Lower lobe of right lung (tissue), 2 donors: ENCODE measurements around the gene PLPPR2. TPM values are rescaled to one million over a fixed set of nuclear protein-coding genes. Genes with fewer than 3 reads are reported as not detected.
A peak's percentile ranks its signal among the peaks of the same experiment; 100 is the strongest.
"Not testable (repeated sequence)": the region's sequence is repeated elsewhere in the genome, so short reads cannot be mapped to it uniquely, and the experiment has no call there.

Experiments
- ATAC-seq, 2 donors: fragments of 200-7000 bp; cut with Tn5 transposase; one replicate each; pipeline ENCODE4 v1.9.1; 2020 to 2022; ENCODE audit warnings: mild to moderate bottlenecking in 2 of 2, moderate library complexity in 2 of 2
- DNase-seq: peaks from one replicate; pipeline ENCODE4 v3.0.0-alpha.2; 2020
- H3K27ac ChIP-seq: fragments of 200-600 bp; one replicate; pipeline ENCODE4 v1.8.0; 2022
- H3K27me3 ChIP-seq: fragments of 200-600 bp; one replicate; pipeline ENCODE4 v1.8.0; 2022; ENCODE audit warnings: low read depth
- H3K36me3 ChIP-seq: fragments of 200-600 bp; one replicate; pipeline ENCODE4 v1.8.0; 2022; ENCODE audit warnings: mild to moderate bottlenecking
- H3K4me1 ChIP-seq: fragments of 200-600 bp; one replicate; pipeline ENCODE4 v1.8.0; 2022
- H3K4me3 ChIP-seq: fragments of 200-600 bp; one replicate; pipeline ENCODE4 v1.8.0; 2022; ENCODE audit warnings: mild to moderate bottlenecking
- H3K9me3 ChIP-seq: fragments of 200-600 bp; one replicate; pipeline ENCODE4 v1.8.0; 2022
- intact Hi-C: fragments of 100-400 bp; cut with DNase I; formaldehyde crosslinking; loops from one replicate; pipeline ENCODE4 v1.11.0; 2022
- total RNA-seq: library from RNA; stranded (reverse); fragmentation: NEBNext Ultra II Directional; extraction: Animal tissue kit (Norgen Biotek cat#: 25700); gene quantifications from one replicate; pipeline ENCODE4 v1.2.1, GENCODE V29; 2021
- TF ChIP-seq, protein P1 (sequence below): fragments of 200-600 bp; IDR thresholded peaks from one replicate; pipeline ENCODE4 v1.8.0; 2022; ENCODE audit warnings: antibody characterized with exemption, mild to moderate bottlenecking
- donor health status: DM: no; HTN: yes; CAD: no; lungs with severe emphysema.

Gene PLPPR2
- total RNA-seq, 1 donor from 2014 or later, result 21.3 TPM

DNA sequence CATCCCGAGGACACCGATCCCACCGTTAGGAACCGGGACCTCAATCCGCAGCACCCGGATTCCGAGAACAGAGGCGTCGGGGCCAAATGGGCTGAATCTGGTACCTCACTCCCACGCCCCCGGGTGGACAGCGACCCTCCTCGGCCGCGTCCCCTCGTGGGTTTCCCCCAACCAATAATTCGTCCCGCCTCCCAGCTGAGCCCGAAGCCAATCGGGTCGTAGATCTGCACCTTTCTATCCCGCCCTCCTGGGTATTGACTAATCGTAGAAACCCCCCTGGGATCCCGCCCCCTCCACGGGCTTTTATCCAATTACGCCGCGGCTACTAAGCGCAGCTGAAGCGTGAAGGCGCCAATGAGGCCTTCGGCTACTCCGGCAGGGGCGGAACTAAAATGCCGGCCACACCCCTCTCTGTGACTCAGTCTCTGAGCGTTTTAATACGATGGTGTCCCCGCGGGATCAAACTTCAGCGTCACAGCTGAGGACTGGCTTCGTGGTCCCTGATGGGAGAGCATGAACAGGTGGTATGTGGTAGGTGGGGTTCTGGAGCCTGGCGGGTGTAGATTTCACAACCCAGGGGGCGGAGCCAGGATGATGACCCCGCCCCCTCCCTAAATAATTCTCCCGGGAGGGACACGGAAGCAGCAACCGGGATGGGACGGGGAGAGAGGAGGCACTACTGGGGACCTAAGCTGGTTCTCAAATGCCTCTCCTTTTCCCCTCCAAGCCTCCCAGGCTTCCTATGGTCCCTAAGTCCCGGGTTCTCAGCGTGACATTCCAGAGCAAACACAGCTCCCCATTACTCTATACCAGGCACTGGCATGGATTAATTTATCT lies 8.9 kb upstream of the PLPPR2 start, which contains the start of the genes CCDC159 and TMEM205:
Gene CCDC159, plus strand, starts transcription at position 416 of the 837 bp plus-strand sequence. Its CDS starts 88 bp downstream, at position 504.
Gene TMEM205, minus strand, starts transcription at position 165 of the 837 bp plus-strand sequence. CDS start 649 bp downstream, outside the sequence.
- ATAC-seq, result peak; percentile 97
- peaks cover 14% of the 10 kb centered on the region for H3K36me3 ChIP-seq
- DNase-seq, result peak; percentile 98
- peak within 1 kb of the TSS; percentile 82 for H3K27ac ChIP-seq
- TF ChIP-seq, protein P1, sequence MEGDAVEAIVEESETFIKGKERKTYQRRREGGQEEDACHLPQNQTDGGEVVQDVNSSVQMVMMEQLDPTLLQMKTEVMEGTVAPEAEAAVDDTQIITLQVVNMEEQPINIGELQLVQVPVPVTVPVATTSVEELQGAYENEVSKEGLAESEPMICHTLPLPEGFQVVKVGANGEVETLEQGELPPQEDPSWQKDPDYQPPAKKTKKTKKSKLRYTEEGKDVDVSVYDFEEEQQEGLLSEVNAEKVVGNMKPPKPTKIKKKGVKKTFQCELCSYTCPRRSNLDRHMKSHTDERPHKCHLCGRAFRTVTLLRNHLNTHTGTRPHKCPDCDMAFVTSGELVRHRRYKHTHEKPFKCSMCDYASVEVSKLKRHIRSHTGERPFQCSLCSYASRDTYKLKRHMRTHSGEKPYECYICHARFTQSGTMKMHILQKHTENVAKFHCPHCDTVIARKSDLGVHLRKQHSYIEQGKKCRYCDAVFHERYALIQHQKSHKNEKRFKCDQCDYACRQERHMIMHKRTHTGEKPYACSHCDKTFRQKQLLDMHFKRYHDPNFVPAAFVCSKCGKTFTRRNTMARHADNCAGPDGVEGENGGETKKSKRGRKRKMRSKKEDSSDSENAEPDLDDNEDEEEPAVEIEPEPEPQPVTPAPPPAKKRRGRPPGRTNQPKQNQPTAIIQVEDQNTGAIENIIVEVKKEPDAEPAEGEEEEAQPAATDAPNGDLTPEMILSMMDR, result no peak
- peaks cover 31% of the 10 kb centered on the region for H3K4me1 ChIP-seq
- peak within 1 kb of the TSS; percentile 70 for H3K4me3 ChIP-seq
- no peaks in the 10 kb centered on the region for H3K27me3 ChIP-seq
- H3K9me3 ChIP-seq, result peaks cover 3% of the 10 kb centered on the region
- intact Hi-C loops, result no loop called here

DNA sequence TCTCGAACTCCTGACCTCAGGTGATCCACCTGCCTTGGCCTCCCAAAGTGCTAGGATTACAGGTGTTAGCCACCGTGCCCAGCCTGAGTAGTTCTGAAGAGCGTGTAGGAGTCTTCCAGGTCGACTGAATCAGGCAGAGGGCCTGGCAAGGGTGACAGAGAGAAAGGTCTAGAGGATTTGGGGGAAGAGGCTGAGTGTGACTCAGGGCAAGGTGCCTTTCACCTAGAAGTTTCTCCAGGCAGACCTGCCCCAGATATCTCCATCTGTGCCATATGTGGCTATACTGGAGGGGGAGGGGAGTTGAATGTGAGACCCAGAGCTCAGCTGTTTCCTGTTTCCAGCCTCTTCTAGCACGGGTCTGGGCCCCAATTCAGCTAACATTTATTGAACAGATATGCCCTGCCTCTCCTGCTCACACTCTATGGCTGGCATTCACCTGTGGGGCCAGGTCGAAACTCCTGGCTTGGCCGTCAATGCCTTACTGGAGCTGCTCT lies 7.6 kb upstream of the PLPPR2 start:
- intact Hi-C loops, result no loop called here
- DNase-seq, result no peak
- TF ChIP-seq, protein P1, result no peak
- Histone ChIP-seq H3K36me3 (peaks cover 4% of the 10 kb centered on the region), H3K4me3 (no peak overlapping the region), H3K27ac (no peak overlapping the region), H3K9me3 (peaks cover 3% of the 10 kb centered on the region), H3K27me3 (no peaks in the 10 kb centered on the region), H3K4me1 (peaks cover 31% of the 10 kb centered on the region)
- ATAC-seq, result no peak

DNA sequence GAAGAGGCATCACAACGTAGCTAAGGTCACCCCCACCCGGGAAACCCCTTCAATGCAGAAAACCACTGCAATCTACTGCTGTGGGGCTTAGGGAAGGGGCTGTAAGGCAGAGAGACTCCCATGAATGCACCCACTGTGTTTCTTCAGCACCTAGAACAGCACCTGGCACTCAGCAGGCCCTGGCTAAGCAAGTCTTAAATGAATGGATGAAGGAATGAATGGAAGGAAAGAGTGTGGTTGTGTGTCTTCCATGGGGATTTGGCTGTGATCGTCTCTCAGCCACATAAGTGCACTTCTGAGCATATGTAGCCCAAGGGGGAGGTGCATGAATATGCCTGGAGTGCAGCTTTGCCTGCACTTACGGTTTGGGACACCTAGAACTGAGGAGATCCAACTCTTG lies 6.1 kb upstream of the PLPPR2 start:
- H3K4me3 ChIP-seq, result no peak overlapping the region
- H3K27ac ChIP-seq, result no peak overlapping the region
- H3K9me3 ChIP-seq, result peaks cover 3% of the 10 kb centered on the region
- no peaks in the 10 kb centered on the region for H3K36me3 ChIP-seq
- intact Hi-C loops, result no loop called here
- ATAC-seq (no peak), DNase-seq (no peak)
- TF ChIP-seq, protein P1, result no peak
- H3K27me3 ChIP-seq, result no peaks in the 10 kb centered on the region
- H3K4me1 ChIP-seq, result peaks cover 22% of the 10 kb centered on the region

DNA sequence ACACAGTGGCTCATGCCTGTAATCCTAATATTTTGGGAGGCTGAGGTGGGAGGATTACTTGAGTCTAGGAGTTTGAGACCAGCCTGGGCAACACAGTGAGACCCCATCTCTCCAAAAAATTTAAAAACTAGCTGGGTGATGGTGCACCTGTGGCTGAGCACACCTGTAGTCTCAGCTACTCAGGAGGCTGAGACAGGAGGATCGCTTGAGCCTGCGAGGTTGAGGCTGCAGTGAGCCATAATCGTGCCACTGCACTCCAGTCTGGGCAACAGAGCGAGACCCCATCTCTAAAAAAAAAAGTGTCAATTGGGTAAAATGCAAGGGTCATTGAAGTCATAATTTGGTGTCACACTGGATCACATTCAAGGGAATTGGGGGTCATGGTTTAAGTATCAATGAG lies 1.1 kb upstream of the PLPPR2 start:
- H3K4me3 ChIP-seq, DNase-seq, H3K4me1 ChIP-seq, H3K9me3 ChIP-seq, H3K27ac ChIP-seq, intact Hi-C loops, H3K36me3 ChIP-seq, H3K27me3 ChIP-seq, ATAC-seq: not testable (repeated sequence)

DNA sequence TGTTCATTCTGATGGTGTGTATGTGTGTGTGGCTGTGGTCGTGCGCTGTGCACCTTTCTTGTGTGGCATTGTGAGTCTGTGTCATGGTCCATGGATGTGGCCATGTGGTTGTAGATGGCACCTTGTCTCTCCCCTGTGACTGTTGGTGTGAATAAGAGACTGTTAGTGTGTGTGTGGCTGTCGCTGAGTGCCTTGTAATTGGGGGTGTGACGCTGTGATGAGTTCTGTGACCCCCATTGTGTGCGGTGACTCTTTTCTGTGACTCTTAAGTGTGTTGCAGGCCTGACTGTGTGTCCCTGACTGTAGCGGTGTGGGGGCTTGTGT lies 804 bp downstream of the PLPPR2 start:
- ATAC-seq, result no peak
- Histone ChIP-seq H3K36me3 (peaks cover 8% of the 10 kb centered on the region), H3K4me3 (peak overlapping the region; percentile 60)

More for the DNA sequence above, 804 bp downstream of the PLPPR2 start:
- Histone ChIP-seq H3K27ac (no peak overlapping the region), H3K9me3 (no peaks in the 10 kb centered on the region), H3K4me1 (peaks cover 9% of the 10 kb centered on the region), H3K27me3 (no peaks in the 10 kb centered on the region)
- no peak for DNase-seq
- TF ChIP-seq, protein P1, result no peak
- intact Hi-C loops, result no loop called here
